Glomerular visceral epithelial cell (primary cell): ENCODE measurements around the gene GRXCR2.
"Not testable (repeated sequence)": the region's sequence is repeated elsewhere in the genome, so short reads cannot be mapped to it uniquely, and the experiment has no call there.

Experiments used
- DNase-seq: peaks from one replicate; pipeline ENCODE4 v3.0.0-alpha.2; 2016; ENCODE audit errors: extremely low spot score

The GRXCR2 gene

GRCh38 chr5:145887217-145887616 lies 14.4 kb upstream of the GRXCR2 start:
- no peak for DNase-seq

- no peak for DNase-seq
These were observed 2.0 kb upstream of the GRXCR2 start for GRCh38 chr5:145874765-145875164.

DNA sequence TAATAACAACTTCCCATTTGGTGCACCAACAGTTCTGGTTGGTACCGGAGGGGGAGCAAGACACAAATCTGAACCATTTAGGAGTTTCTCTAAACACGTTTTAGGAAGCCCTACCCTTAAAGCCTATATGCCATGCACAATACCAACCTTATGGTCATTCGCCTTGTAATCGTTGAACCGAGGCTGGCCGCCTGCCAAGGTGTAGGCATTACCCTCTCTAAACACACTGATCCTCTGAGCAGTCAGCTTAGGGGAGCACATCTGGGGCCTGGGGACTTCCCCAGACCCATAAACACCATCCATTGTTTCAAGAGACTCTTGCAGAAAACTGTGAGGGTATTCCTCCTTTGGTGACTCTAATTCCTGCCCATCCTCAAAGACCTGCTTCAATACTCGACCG lies 328 bp downstream of the GRXCR2 start:
- DNase-seq = peak; percentile 17

GRCh38 chr5:145869753-145870152 lies 3.1 kb downstream of the GRXCR2 start:
- DNase-seq = no peak

- DNase-seq = no peak
These were observed 5.0 kb downstream of the GRXCR2 start for GRCh38 chr5:145867806-145868205.

DNA sequence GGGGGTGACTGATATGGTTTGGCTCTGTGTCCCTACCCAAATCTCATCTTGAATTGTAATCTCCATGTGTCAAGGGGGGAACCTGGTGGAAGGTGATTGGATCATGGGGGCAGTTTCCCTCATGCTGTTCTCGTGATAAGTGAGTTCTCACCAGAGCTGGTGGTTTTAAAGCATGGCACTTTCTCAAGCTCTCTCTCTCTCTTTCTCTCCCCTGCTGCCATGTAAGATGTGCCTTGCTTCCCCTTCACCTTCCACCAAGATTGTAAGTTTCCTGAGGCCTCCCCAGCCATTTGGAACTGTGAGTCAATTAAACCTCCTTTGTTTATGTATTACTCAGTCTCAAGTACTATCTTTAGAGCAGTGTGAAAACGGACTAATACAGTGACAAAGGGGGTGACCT lies 8.4 kb downstream of the GRXCR2 start:
- not testable (repeated sequence) for DNase-seq

- no peak for DNase-seq
These were observed 9.8 kb downstream of the GRXCR2 start for GRCh38 chr5:145863003-145863402.

DNA sequence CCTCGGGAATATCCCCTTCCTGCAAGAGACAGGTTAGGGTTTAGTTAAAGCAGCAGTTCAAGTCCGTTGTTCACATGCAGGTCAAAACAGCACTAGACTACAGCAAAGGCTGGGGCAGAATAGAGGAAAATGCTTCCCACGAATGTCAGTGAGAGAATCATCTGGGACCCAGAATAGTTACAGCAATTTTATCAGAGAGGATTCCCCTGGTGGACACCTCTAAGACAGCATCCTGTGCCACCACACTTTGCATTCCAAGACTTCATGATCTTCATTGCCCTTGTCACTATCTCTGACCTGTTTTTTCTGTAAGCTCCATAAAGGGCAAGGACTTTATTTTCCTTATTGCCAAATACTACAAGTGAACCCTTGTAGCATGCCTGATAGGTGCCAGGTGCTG lies 12.9 kb downstream of the GRXCR2 start:
- no peak for DNase-seq

DNA sequence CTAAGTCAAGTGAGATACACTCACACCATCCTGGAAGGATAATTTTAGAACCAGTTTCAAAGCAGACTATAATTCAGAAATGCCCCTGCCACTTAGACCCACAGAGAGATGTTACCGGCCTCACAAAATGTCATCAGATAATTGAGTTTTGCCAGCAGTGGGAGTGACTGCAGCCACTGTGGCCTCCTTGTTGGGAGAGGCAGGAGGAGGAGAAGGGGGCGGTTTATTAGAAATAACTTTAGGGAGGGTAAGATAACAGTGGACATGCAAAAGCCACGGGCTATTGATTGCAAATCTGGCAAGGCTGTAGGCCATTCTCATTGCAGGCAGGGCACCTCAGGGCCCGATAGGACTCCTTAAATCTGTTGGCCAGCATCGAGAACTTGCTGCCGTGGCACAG lies 13.4 kb downstream of the GRXCR2 start:
- DNase-seq = no peak

GRCh38 chr5:145858959-145859358 lies 13.9 kb downstream of the GRXCR2 start:
- DNase-seq = no peak

DNA sequence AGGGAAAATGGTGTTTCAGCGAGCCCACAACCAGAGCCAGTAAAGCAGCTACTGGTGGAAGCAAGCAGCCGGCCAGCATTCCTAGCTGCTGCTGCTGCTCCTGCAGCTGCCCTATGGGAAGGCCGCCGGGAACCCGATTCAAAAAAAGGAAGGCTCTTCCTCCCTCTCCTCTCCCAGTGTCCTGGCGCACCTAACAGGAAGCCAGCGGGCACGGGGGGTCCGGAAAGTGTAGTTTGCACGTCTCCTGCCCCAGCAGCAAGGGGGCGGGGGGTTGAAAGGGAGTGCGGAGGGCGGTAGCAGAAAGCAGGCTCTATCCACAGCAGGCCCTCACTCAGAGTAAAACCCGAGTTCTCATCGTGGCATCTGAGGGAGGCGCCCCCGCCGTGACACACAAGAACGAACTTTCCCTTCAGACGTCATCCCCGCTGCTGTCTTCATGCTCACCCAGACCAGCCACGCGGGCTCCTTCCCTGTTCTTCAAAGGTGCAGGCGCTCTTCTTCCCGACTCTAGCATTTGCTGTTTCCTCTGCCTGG lies 16.5 kb downstream of the GRXCR2 start:
- peak; percentile 45 for DNase-seq

GRCh38 chr5:145855763-145856267 lies 17.0 kb downstream of the GRXCR2 start:
- no peak for DNase-seq

DNA sequence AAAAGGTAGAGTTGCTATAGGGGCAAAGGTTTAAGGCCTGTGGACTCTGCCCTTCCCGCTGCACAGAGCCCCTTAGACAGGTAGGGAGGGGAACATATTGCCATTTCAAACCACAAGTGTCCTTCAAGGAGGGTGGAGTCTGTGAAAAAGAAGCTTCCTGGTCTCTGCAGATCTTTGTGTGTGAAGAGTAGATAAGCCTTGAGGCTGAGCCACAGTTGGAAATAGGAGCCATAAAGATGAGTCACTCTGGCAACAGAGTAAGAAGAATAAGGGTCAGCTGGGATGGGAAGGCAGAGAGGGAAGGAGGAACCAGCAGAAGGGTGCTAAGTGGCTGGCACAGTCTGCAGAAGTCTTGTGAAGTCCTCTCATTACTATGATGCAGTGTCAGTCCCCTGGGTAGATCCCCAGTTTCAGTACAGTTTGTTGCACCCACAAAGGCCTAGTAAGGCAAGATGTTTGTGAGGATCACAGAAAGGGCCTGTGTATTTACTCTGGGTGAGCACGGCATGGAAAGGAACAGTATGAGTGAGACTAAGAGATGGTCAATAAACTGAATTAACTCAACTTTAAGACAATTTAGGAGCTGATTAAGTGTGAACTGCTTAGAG lies 18.1 kb downstream of the GRXCR2 start:
- DNase-seq = peak; percentile 66

DNA sequence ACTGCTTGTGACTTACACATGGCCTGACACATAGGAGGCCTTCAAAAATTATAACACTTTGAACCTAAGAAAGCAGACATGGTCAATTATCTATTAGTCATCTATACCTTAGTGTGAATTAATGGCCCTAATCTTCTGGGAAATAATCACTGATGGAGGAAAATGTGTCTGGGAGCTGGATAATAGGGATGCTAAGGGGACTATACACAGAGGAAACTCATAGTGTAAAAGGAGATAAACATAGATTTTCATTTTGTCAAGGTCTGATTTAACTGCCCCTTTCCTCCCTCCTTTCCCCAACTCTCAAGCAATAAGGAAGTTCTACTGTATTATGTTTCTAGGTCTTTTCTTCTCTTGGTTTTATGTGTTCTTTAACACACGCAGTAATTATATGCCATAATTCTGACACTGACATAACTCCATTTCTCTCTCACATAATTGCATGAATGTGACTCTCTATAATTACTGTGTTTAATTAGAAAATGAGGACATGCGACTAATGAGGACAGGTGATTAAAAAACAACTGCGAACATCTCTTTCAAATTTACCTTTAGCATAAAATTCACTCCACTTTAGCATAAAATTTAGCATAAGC lies 18.9 kb downstream of the GRXCR2 start:
- DNase-seq = no peak

- no peak for DNase-seq
These were observed 19.8 kb downstream of the GRXCR2 start for GRCh38 chr5:145852990-145853389.

GRCh38 chr5:145848854-145849253 lies 24.0 kb downstream of the GRXCR2 start:
- peak; percentile 56 for DNase-seq

- DNase-seq = peak; percentile 70
These were observed 25.0 kb downstream of the GRXCR2 start for GRCh38 chr5:145847499-145848497.

DNA sequence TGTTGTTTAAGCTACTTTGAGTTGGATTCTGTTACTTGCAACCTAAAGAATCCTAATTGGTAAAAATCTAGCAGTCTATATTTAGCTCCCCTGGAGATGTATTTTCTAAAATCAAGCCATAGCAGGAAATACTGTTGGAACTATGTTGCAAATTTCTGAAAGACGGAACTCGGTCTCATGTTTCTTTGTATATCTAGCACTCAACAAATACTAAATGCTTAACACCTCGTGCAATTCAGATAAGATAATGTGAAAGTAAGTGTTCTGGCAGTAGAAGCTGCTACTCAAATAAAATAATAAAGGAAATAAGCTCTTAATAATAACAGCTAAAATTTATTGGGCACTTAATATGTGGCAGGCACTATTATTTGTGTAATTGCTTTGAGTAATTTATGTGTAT lies 26.7 kb downstream of the GRXCR2 start:
- no peak for DNase-seq

GRCh38 chr5:145841299-145841698 lies 31.5 kb downstream of the GRXCR2 start:
- DNase-seq = no peak

GRCh38 chr5:145840458-145841132 lies 32.2 kb downstream of the GRXCR2 start:
- DNase-seq = no peak

GRCh38 chr5:145838276-145838675 lies 34.5 kb downstream of the GRXCR2 start:
- DNase-seq = no peak

GRCh38 chr5:145836241-145836640 lies 36.6 kb downstream of the GRXCR2 start:
- not testable (repeated sequence) for DNase-seq
